Esophagus muscularis mucosa (tissue), 4 donors: ENCODE measurements around the gene C15orf62.

Experiments used
- EP300 ChIP-seq: sonication (generic); formaldehyde crosslinking; IDR thresholded peaks from one replicate; pipeline ENCODE4 v1.6.1; 2017; ENCODE audit warnings: antibody characterized with exemption
- POLR2A ChIP-seq: fragments of 450-650 bp; IDR thresholded peaks from one replicate; pipeline ENCODE4 v1.6.1; 2017; ENCODE audit warnings: antibody characterized with exemption, moderate library complexity, mild to moderate bottlenecking, low read depth
- POLR2AphosphoS5 ChIP-seq, 2 donors: sonication (generic); formaldehyde crosslinking; IDR thresholded peaks; one replicate each; pipeline ENCODE4 v1.6.1; 2017; ENCODE audit warnings: antibody characterized with exemption in 2 of 2
- TF ChIP-seq, protein P1 (sequence below), 3 experiments: fragments of 200-600 bp in 2 of 3; fragments of 450-650 bp in 1 of 3; sonication (generic) in 2 of 3; IDR thresholded peaks; one replicate each; pipeline ENCODE4 v1.5.1; 2017 to 2019; ENCODE audit warnings: antibody characterized with exemption in 3 of 3, mild to moderate bottlenecking in 2 of 3, moderate library complexity in 1 of 3

DNA sequence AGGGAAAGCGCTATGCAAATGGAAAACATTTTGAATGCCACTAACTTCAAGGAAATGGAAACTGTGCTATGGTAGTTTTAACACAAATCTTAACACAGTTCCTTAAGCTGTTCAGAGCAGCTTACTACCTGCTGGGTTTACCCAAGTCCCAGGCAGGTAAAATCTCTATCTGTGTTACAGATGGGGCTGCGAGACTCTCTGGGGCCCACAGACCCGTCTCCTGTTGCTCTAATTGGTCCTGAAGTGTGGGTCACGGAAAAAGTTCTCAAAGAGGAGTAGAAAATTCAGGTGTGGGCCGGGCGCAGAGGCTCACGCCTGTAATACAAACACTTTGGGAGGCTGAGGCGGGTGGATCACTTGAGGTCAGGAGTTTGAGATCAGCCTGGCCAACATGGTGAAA, 20.2 kb downstream of the C15orf62 start:
- TF ChIP-seq, protein P1, sequence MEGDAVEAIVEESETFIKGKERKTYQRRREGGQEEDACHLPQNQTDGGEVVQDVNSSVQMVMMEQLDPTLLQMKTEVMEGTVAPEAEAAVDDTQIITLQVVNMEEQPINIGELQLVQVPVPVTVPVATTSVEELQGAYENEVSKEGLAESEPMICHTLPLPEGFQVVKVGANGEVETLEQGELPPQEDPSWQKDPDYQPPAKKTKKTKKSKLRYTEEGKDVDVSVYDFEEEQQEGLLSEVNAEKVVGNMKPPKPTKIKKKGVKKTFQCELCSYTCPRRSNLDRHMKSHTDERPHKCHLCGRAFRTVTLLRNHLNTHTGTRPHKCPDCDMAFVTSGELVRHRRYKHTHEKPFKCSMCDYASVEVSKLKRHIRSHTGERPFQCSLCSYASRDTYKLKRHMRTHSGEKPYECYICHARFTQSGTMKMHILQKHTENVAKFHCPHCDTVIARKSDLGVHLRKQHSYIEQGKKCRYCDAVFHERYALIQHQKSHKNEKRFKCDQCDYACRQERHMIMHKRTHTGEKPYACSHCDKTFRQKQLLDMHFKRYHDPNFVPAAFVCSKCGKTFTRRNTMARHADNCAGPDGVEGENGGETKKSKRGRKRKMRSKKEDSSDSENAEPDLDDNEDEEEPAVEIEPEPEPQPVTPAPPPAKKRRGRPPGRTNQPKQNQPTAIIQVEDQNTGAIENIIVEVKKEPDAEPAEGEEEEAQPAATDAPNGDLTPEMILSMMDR (IDR thresholded peaks at IDR 0.05), result no peak
- TF ChIP-seq POLR2A (no peak), EP300 (no peak), POLR2AphosphoS5 (IDR thresholded peaks at IDR 0.05) (no peak)
